AG20443 (cell line): ENCODE measurements around the gene MTG2.

Source experiments
- DNase-seq: peaks from one replicate; pipeline ENCODE4 v3.0.0; 2012; ENCODE audit warnings: low spot score, mixed read lengths

MTG2 gene

GRCh38 chr20:62222266-62222850 lies 39.5 kb downstream of the MTG2 start:
- no peak for DNase-seq

- no peak for DNase-seq
Measured at GRCh38 chr20:62222972-62223371, 40.1 kb downstream of the MTG2 start.

GRCh38 chr20:62223571-62223970 lies 40.7 kb downstream of the MTG2 start:
- no peak for DNase-seq

GRCh38 chr20:62224113-62224855 lies 41.5 kb downstream of the MTG2 start:
- no peak for DNase-seq

- no peak for DNase-seq
Measured at GRCh38 chr20:62225026-62225425, 42.2 kb downstream of the MTG2 start.

GRCh38 chr20:62225820-62226635 lies 43.2 kb downstream of the MTG2 start:
- no peak for DNase-seq

GRCh38 chr20:62226707-62227590 lies 44.1 kb downstream of the MTG2 start:
- DNase-seq = no peak

- DNase-seq = no peak
Measured at GRCh38 chr20:62227591-62227976, 44.8 kb downstream of the MTG2 start.

- no peak for DNase-seq
Measured at GRCh38 chr20:62227977-62228958, 45.4 kb downstream of the MTG2 start.

GRCh38 chr20:62228982-62229545 lies 46.2 kb downstream of the MTG2 start:
- no peak for DNase-seq

GRCh38 chr20:62229667-62230066 lies 46.8 kb downstream of the MTG2 start:
- no peak for DNase-seq

GRCh38 chr20:62230276-62230675 lies 47.4 kb downstream of the MTG2 start:
- no peak for DNase-seq

- no peak for DNase-seq
Measured at GRCh38 chr20:62230696-62231095, 47.9 kb downstream of the MTG2 start.

GRCh38 chr20:62231292-62231691 lies 48.5 kb downstream of the MTG2 start:
- no peak for DNase-seq

- DNase-seq = no peak
Measured at GRCh38 chr20:62232194-62232593, 49.4 kb downstream of the MTG2 start.

- DNase-seq = no peak
Measured at GRCh38 chr20:62232770-62233645, 50.2 kb downstream of the MTG2 start.

GRCh38 chr20:62233684-62234083 lies 50.9 kb downstream of the MTG2 start:
- no peak for DNase-seq

GRCh38 chr20:62234339-62234738 lies 51.5 kb downstream of the MTG2 start:
- DNase-seq = no peak

GRCh38 chr20:62235001-62235776 lies 52.4 kb downstream of the MTG2 start:
- no peak for DNase-seq
